HepG2 (cell line): ENCODE data around the gene PXMP4. TPM values are rescaled to one million over a fixed set of nuclear protein-coding genes. Genes with fewer than 3 reads are reported as not detected.
A peak's percentile ranks its signal among the peaks of the same experiment; 100 is the strongest.

Experiments used
- ISX ChIP-seq: sonication (generic); formaldehyde crosslinking; conservative IDR thresholded peaks from 2 replicates; pipeline ENCODE4 v1.5.0; 2020; ENCODE audit warnings: missing genetic modification reagents
- PAXIP1 ChIP-seq: sonication (generic); formaldehyde crosslinking; conservative IDR thresholded peaks from 2 replicates; pipeline ENCODE4 v1.4.0; 2020; ENCODE audit warnings: mild to moderate bottlenecking, missing genetic modification reagents, moderate library complexity
- ZBTB42 ChIP-seq: sonication (generic); formaldehyde crosslinking; IDR thresholded peaks from 2 replicates; pipeline ENCODE4 v1.5.0; 2020; ENCODE audit warnings: mild to moderate bottlenecking, missing genetic modification reagents
- ZNF766 ChIP-seq: sonication (generic); formaldehyde crosslinking; IDR thresholded peaks from 2 replicates; pipeline ENCODE4 v1.5.0; 2020; ENCODE audit warnings: missing genetic modification reagents, borderline replicate concordance
- ZNF768 ChIP-seq: sonication (generic); formaldehyde crosslinking; IDR thresholded peaks from 2 replicates; pipeline ENCODE4 v1.4.0; 2020; ENCODE audit warnings: missing genetic modification reagents
- polyA plus RNA-seq, 8 experiments: library from polyadenylated mRNA; depleted of rRNA in 3 of 8; stranded (reverse) in 7 of 8; unstranded in 1 of 8; fragments of >200 nt; fragmentation: Illumina TruSeq in 4 of 8; extraction: Trizol in 4 of 8; gene quantifications; 2 replicates each; pipeline versions ENCODE4 v1.2.1 to v1.2.3, GENCODE V29; 2011 to 2016; ENCODE audit warnings: low read depth in 4 of 8, missing spikeins in 1 of 8, mixed read lengths in 1 of 8; ENCODE audit not compliant: insufficient read depth in 1 of 8
- total RNA-seq, 5 experiments: library from RNA; depleted of rRNA; stranded (reverse); fragments of >200 nt; fragmentation: Illumina TruSeq; extraction: Trizol; gene quantifications; 2 replicates each; pipeline ENCODE4 v1.2.3, GENCODE V29; 2016; ENCODE audit warnings: low read depth in 1 of 5
- TF ChIP-seq, protein P1 (sequence below): sonication (generic); formaldehyde crosslinking; IDR thresholded peaks from 2 replicates; pipeline ENCODE4 v1.5.1; 2020; ENCODE audit warnings: mild to moderate bottlenecking, missing genetic modification reagents, moderate library complexity

The PXMP4 gene
- total and polyA plus RNA-seq, 2 of the 13 experiments (the other 11 are each of a cell fraction or from before 2014, with no cell fraction given) = not detected

GRCh38 chr20:33672426-33673113, 47.5 kb downstream of the PXMP4 start (continued):
- no peak for TF ChIP-seq PAXIP1 (CRISPR knock-in tag)
- no peak for TF ChIP-seq ZBTB42 (CRISPR knock-in tag)
- peak; percentile 99 for TF ChIP-seq ZNF768 (CRISPR knock-in tag)
- TF ChIP-seq, protein P1, sequence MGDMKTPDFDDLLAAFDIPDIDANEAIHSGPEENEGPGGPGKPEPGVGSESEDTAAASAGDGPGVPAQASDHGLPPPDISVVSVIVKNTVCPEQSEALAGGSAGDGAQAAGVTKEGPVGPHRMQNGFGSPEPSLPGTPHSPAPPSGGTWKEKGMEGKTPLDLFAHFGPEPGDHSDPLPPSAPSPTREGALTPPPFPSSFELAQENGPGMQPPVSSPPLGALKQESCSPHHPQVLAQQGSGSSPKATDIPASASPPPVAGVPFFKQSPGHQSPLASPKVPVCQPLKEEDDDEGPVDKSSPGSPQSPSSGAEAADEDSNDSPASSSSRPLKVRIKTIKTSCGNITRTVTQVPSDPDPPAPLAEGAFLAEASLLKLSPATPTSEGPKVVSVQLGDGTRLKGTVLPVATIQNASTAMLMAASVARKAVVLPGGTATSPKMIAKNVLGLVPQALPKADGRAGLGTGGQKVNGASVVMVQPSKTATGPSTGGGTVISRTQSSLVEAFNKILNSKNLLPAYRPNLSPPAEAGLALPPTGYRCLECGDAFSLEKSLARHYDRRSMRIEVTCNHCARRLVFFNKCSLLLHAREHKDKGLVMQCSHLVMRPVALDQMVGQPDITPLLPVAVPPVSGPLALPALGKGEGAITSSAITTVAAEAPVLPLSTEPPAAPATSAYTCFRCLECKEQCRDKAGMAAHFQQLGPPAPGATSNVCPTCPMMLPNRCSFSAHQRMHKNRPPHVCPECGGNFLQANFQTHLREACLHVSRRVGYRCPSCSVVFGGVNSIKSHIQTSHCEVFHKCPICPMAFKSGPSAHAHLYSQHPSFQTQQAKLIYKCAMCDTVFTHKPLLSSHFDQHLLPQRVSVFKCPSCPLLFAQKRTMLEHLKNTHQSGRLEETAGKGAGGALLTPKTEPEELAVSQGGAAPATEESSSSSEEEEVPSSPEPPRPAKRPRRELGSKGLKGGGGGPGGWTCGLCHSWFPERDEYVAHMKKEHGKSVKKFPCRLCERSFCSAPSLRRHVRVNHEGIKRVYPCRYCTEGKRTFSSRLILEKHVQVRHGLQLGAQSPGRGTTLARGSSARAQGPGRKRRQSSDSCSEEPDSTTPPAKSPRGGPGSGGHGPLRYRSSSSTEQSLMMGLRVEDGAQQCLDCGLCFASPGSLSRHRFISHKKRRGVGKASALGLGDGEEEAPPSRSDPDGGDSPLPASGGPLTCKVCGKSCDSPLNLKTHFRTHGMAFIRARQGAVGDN (CRISPR knock-in tag) = peak; percentile 45; the same call in 1 of the 2 replicates
- no peak for TF ChIP-seq ISX (CRISPR knock-in tag)
- TF ChIP-seq ZNF766 (CRISPR knock-in tag) = 0 out of 2 replicates have a peak, but pooled peaks have one; percentile 3
- TF ChIP-seq, all 625 proteins: peak for 84
